ENCODE data around the gene AIP. TPM values are rescaled to one million over a fixed set of nuclear protein-coding genes. Genes with fewer than 3 reads are reported as not detected.

AIP gene
- 69.9 and 83.0 TPM in 2 replicates for total RNA-seq (2014; rRNA removed; shearing (Covaris generic))

GRCh38 chr11:67482827-67483798 lies at the start of gene AIP:
Gene AIP (plus strand): TSS chr11:67483026. CDS start chr11:67483159, 133 bp downstream.
- peak; percentile 98 for DNase-seq (ENCODE audit: low spot score)

- DNase-seq (ENCODE audit: low spot score) = no peak
Measured at GRCh38 chr11:67433536-67434394, 49.1 kb upstream of the AIP start.

- no peak for DNase-seq (ENCODE audit: low spot score)
Measured at GRCh38 chr11:67434395-67434881, 48.4 kb upstream of the AIP start.

GRCh38 chr11:67435031-67435726 lies 47.6 kb upstream of the AIP start:
- no peak for DNase-seq (ENCODE audit: low spot score)

GRCh38 chr11:67435727-67436458 lies 46.9 kb upstream of the AIP start:
- no peak for DNase-seq (ENCODE audit: low spot score)

GRCh38 chr11:67436459-67437081 lies 46.3 kb upstream of the AIP start:
- DNase-seq (ENCODE audit: low spot score) = peak; percentile 33

GRCh38 chr11:67437082-67437808 lies 45.6 kb upstream of the AIP start, which contains the start of gene PTPRCAP:
Gene PTPRCAP (minus strand): TSS chr11:67437682. CDS start chr11:67437619, 63 bp downstream.
- no peak for DNase-seq (ENCODE audit: low spot score)

- DNase-seq (ENCODE audit: low spot score) = no peak
Measured at GRCh38 chr11:67437809-67438157, 45.0 kb upstream of the AIP start.

- no peak for DNase-seq (ENCODE audit: low spot score)
Measured at GRCh38 chr11:67438158-67438902, 44.5 kb upstream of the AIP start.

- peak; percentile 39 for DNase-seq (ENCODE audit: low spot score)
Measured at GRCh38 chr11:67439321-67440228, 43.3 kb upstream of the AIP start.

GRCh38 chr11:67440229-67441097 lies 42.4 kb upstream of the AIP start:
- DNase-seq (ENCODE audit: low spot score) = no peak

- DNase-seq (ENCODE audit: low spot score) = no peak
Measured at GRCh38 chr11:67441098-67441563, 41.7 kb upstream of the AIP start.

- DNase-seq (ENCODE audit: low spot score) = no peak
Measured at GRCh38 chr11:67441731-67442351, 41.0 kb upstream of the AIP start.

- DNase-seq (ENCODE audit: low spot score) = no peak
Measured at GRCh38 chr11:67442504-67443404, 40.1 kb upstream of the AIP start.

GRCh38 chr11:67445515-67445914 lies 37.3 kb upstream of the AIP start:
- no peak for DNase-seq (ENCODE audit: low spot score)
